GM23338 (cell line): ENCODE data around the gene MAP1LC3A. TPM values are rescaled to one million over a fixed set of nuclear protein-coding genes. Genes with fewer than 3 reads are reported as not detected.

Experiments used
- ATAC-seq: fragments of 200-7000 bp; cut with Tn5 transposase; 3 replicates; pipeline ENCODE4 v1.9.1; 2020
- DNase-seq: peaks from one replicate; pipeline ENCODE4 v3.0.0-alpha.2; 2015; ENCODE audit warnings: low spot score
- H2AFZ ChIP-seq: fragments of 200-600 bp; sonication (generic); 2 replicates; pipeline ENCODE4 v1.8.0; 2016; ENCODE audit warnings: antibody characterized with exemption, mild to moderate bottlenecking, moderate library complexity
- H3F3A ChIP-seq: fragments of 200-600 bp; sonication (generic); replicated peaks from 2 replicates; pipeline ENCODE4 v1.8.0; 2017; ENCODE audit warnings: antibody characterized with exemption, mixed run types, low read depth
- H3K27ac ChIP-seq: fragments of 200-600 bp; sonication (generic); 2 replicates; pipeline ENCODE4 v1.6.1; 2016; ENCODE audit warnings: low read depth
- H3K27me3 ChIP-seq: fragments of 200-600 bp; sonication (generic); 2 replicates; pipeline ENCODE4 v1.8.0; 2016; ENCODE audit warnings: mild to moderate bottlenecking, mixed run types, moderate library complexity; ENCODE audit not compliant: insufficient read depth
- H3K36me3 ChIP-seq: fragments of 200-600 bp; sonication (generic); 2 replicates; pipeline ENCODE4 v1.8.0; 2016; ENCODE audit warnings: mild to moderate bottlenecking; ENCODE audit not compliant: insufficient read depth
- H3K4me1 ChIP-seq: fragments of 200-600 bp; sonication (generic); 2 replicates; pipeline ENCODE4 v1.8.0; 2016; ENCODE audit warnings: mild to moderate bottlenecking, moderate library complexity; ENCODE audit not compliant: insufficient read depth
- H3K4me2 ChIP-seq: fragments of 200-600 bp; sonication (generic); 2 replicates; pipeline ENCODE4 v1.7.1; 2017; ENCODE audit warnings: mixed run types
- H3K4me3 ChIP-seq: fragments of 200-600 bp; sonication (generic); 2 replicates; pipeline ENCODE4 v1.6.1; 2016; ENCODE audit warnings: mixed run types
- H3K79me2 ChIP-seq: fragments of 200-600 bp; sonication (generic); replicated peaks from 2 replicates; pipeline ENCODE4 v1.8.0; 2017; ENCODE audit warnings: mild to moderate bottlenecking; ENCODE audit not compliant: insufficient read depth
- H3K9me2 ChIP-seq: fragments of 200-600 bp; sonication (generic); 2 replicates; pipeline ENCODE4 v1.8.0; 2017; ENCODE audit not compliant: insufficient read depth
- H4K20me1 ChIP-seq: fragments of 200-600 bp; sonication (generic); replicated peaks from 2 replicates; pipeline ENCODE4 v1.8.0; 2017; ENCODE audit warnings: mild to moderate bottlenecking; ENCODE audit not compliant: insufficient read depth
- H3K27ac Mint-ChIP-seq: 2 replicates; pipeline ENCODE4 v1.8.0; 2020; ENCODE audit warnings: inconsistent platforms, mild to moderate bottlenecking, moderate library complexity, mixed read lengths
- H3K27me3 Mint-ChIP-seq: 3 replicates; pipeline ENCODE4 v1.8.0; 2022; ENCODE audit warnings: low read depth, mild to moderate bottlenecking, moderate library complexity, mixed read lengths, inconsistent platforms; ENCODE audit not compliant: insufficient read depth, poor library complexity
- H3K36me3 Mint-ChIP-seq: 3 replicates; pipeline ENCODE4 v1.8.0; 2021; ENCODE audit warnings: low read depth, mild to moderate bottlenecking, inconsistent platforms, moderate library complexity, mixed read lengths
- H3K4me1 Mint-ChIP-seq: 3 replicates; pipeline ENCODE4 v1.8.0; 2020; ENCODE audit warnings: mild to moderate bottlenecking, inconsistent platforms, mixed read lengths
- H3K4me3 Mint-ChIP-seq: 3 replicates; pipeline ENCODE4 v1.8.0; 2021; ENCODE audit warnings: moderate library complexity, mild to moderate bottlenecking, inconsistent platforms, mixed read lengths
- H3K9me3 Mint-ChIP-seq: 3 replicates; pipeline ENCODE4 v1.8.0; 2020; ENCODE audit warnings: moderate library complexity, mild to moderate bottlenecking, inconsistent platforms, mixed read lengths
- CREB1 ChIP-seq: fragments of 250-450 bp; sonication (Bioruptor Pico); IDR thresholded peaks from 2 replicates; pipeline ENCODE4 v1.5.0; 2020; ENCODE audit warnings: low read depth, mild to moderate bottlenecking, moderate library complexity
- NANOG ChIP-seq: IDR thresholded peaks from 2 replicates; pipeline ENCODE4 v1.6.1; 2016; ENCODE audit warnings: antibody characterized with exemption, borderline replicate concordance
- POLR2AphosphoS5 ChIP-seq: IDR thresholded peaks from 2 replicates; pipeline ENCODE4 v1.6.1; 2016; ENCODE audit warnings: antibody characterized with exemption, low read depth
- REST ChIP-seq: IDR thresholded peaks from one replicate; pipeline ENCODE4 v1.6.1; 2018; ENCODE audit warnings: antibody characterized with exemption; ENCODE audit not compliant: unreplicated experiment
- STAT1 ChIP-seq: IDR thresholded peaks from one replicate; pipeline ENCODE4 v1.6.1; 2016; ENCODE audit warnings: antibody characterized with exemption; ENCODE audit not compliant: unreplicated experiment
- ZNF462 ChIP-seq: fragments of 250-450 bp; sonication (Bioruptor Pico); IDR thresholded peaks from 2 replicates; pipeline ENCODE4 v1.5.0; 2020; ENCODE audit warnings: mild to moderate bottlenecking, moderate library complexity
- polyA plus RNA-seq: library from polyadenylated mRNA; unstranded; fragments of >200 nt; fragmentation: Nextera tagmentation; extraction: Ambion mirVana; gene quantifications from 2 replicates; pipeline ENCODE4 v1.2.1, GENCODE V29; 2016
- total RNA-seq: library from RNA; depleted of rRNA; stranded (reverse); fragments of >200 nt; shearing (Covaris generic); gene quantifications from 2 replicates; pipeline ENCODE4 v1.2.3, GENCODE V29; 2014

MAP1LC3A gene
- total and polyA plus RNA-seq, 2 experiments from 2014 or later = 15.2 to 15.9 TPM

- Histone ChIP-seq H3K27ac (no peak overlapping the region), H3F3A (0 out of 2 replicates have a peak, but pooled peaks cover 4% of the 10 kb centered on the region), H3K36me3 (peaks cover 4% of the 10 kb centered on the region), H3K4me1 (no peaks in the 10 kb centered on the region), H3K9me2 (no peaks in the 10 kb centered on the region), H3K4me3 (no peak overlapping the region), H3K4me2 (no peak overlapping the region), H3K79me2 (no peaks in the 10 kb centered on the region), H3K27me3 (no peaks in the 10 kb centered on the region), H4K20me1 (no peaks in the 10 kb centered on the region; the same call in none of the 2 replicates), H2AFZ (no peak overlapping the region)
- no peaks in the 10 kb centered on the region for H3K9me3 Mint-ChIP-seq
- H3K4me1 Mint-ChIP-seq = no peaks in the 10 kb centered on the region
- DNase-seq = no peak
- H3K36me3 Mint-ChIP-seq = peaks cover 42% of the 10 kb centered on the region
- no peak for ATAC-seq
- H3K27ac Mint-ChIP-seq = no peak overlapping the region
- H3K27me3 Mint-ChIP-seq = peaks cover 4% of the 10 kb centered on the region
- TF ChIP-seq CREB1 (CRISPR knock-in tag) (no peak), STAT1 (no peak), NANOG (no peak), REST (no peak), POLR2AphosphoS5 (no peak), ZNF462 (no peak)
- H3K4me3 Mint-ChIP-seq = no peak overlapping the region
These were observed 22.7 kb upstream of the MAP1LC3A start for GRCh38 chr20:34535857-34536256.
